Measurements from ENCODE around the gene BTBD16.

The BTBD16 gene

GRCh38 chr10:122323941-122324675 lies 53.0 kb downstream of the BTBD16 start:
- no peak for DNase-seq

- DNase-seq, result no peak
Measured at GRCh38 chr10:122325235-122325634, 54.1 kb downstream of the BTBD16 start.

GRCh38 chr10:122326385-122326784 lies 55.3 kb downstream of the BTBD16 start:
- no peak for DNase-seq

GRCh38 chr10:122326806-122327205 lies 55.7 kb downstream of the BTBD16 start:
- no peak for DNase-seq

DNA sequence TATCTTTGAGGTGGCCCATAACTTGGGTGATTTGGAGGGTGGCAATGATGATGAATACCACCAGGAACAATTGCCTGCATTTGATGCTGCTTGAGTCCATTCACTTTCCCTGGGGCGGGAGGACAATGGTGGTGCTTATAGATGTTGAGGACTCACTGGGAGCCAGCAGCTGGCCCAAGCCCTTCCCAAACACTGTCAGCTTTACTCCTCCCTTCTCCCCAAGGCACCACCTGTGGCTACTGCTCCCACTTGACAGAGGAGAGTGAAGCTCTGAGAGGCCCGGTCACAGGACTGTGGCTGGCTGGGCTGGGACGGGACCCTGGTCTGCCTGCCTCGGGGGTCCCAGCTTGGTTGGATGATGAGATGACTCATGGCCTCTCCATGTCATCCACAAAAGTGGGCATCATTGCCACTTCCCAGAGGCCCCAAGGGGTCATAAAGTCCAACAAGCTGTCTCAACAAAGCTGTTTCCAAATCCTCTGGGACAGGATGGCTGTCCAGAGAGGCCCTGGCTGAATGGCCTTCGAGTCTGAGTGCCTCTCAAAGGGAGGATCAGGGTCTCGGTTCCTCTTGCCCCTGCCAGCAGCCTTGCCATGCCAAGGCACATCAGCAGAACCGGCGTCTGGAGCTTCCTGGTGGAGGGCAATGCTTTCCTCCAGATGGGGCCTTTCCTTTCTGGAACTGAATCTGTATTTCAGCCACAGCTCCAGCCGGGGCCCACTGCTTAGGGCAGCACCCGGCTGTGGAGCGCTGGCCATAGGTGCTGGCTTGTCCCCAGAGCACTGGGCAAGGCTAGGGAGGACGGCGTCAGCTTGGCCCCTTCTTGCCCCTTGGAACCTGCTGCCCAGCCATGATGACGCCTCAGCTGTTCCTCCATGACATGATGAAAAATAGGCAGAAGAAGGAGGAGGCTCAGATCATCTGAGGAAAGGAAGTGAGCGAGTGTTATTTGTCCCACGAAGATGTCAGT lies 56.4 kb downstream of the BTBD16 start:
- DNase-seq, result no peak

GRCh38 chr10:122328676-122329075 lies 57.6 kb downstream of the BTBD16 start:
- no peak for DNase-seq

- DNase-seq, result no peak
Measured at GRCh38 chr10:122329416-122329815, 58.3 kb downstream of the BTBD16 start.

DNA sequence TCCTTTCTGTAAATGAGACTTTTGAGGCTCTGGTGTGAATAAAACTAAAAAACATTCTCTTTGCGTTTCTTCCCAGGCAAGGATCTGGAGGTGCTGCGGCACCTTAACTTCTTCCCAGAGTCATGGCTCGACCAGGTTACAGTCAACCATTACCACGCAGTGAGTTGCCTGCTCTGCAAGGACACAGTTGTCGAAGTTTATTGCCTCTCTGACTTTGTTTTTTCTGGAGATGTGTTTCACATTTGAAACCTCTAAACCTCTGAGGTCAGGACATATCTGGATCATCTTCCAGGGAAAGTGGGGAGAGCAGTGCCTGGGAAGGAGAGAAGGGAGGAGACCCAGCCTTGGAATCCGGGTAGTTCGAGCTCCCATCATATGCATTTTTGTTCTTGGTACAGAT lies 60.0 kb downstream of the BTBD16 start:
- DNase-seq, result no peak

- DNase-seq, result no peak
Measured at GRCh38 chr10:122331615-122332446, 60.7 kb downstream of the BTBD16 start.

- DNase-seq, result no peak
Measured at GRCh38 chr10:122333037-122333436, 61.9 kb downstream of the BTBD16 start.

DNA sequence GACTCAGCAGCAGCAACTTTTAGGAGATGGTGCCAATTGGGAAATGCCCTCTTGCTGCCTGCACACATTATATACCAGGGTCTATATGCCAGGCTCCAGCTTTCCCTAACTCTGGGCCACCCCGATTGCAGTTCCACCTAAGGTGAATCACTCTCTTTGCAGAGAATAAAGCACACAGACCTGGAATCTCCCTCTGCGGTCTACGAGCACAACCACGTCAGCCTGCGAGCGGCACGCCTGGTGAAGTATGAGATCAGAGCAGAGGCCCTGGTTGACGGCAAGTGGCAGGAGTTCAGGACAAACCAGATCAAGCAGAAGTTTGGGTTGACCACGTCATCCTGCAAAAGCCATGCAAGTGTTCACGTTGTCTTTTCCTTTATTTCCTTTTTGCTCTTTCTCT lies 65.2 kb downstream of the BTBD16 start:
- DNase-seq, result no peak

GRCh38 chr10:122336961-122337360 lies 65.9 kb downstream of the BTBD16 start:
- DNase-seq, result no peak

GRCh38 chr10:122338609-122339441 lies 67.7 kb downstream of the BTBD16 start:
- no peak for DNase-seq

GRCh38 chr10:122341141-122341810 lies 70.2 kb downstream of the BTBD16 start:
- no peak for DNase-seq

DNA sequence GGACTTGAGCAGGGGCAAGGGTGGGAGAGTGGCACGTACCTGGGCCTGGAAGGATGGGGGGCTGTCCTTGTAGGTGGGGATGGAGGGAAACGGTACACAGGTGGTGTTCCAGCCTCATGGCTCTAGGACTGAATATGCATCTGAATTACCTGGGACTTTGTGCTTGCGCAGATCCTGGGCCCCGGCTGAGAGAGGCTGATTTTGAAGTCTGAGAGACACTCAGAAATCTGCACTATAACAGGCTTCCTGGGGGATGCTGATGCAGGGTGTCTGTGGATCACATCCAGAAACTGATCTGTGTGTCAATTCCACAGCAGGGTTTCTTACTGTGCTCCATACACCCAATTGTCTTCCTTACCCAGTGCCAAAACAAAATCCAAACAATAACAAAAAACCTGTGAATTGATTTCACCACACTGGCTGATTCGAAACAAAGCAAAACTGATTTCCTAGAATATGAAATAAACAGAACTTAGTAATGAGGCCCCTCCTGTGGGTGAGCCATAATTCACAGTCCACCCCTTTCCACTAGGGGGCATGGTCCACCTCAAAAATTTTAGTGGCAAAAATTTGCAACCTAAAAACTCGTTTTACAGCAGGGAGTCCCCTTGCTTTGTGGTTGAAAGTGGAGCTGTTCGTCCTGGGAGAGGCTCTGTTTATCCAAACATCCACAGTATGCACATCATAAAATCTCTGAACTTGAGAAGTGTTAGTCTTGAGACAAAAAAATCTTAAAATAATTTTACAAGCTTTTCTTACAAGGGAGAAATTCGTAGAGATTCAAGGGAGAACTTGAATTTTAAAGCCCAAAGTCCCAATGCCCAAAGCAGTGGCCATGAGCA lies 71.4 kb downstream of the BTBD16 start:
- peak; percentile 25 for DNase-seq

DNA sequence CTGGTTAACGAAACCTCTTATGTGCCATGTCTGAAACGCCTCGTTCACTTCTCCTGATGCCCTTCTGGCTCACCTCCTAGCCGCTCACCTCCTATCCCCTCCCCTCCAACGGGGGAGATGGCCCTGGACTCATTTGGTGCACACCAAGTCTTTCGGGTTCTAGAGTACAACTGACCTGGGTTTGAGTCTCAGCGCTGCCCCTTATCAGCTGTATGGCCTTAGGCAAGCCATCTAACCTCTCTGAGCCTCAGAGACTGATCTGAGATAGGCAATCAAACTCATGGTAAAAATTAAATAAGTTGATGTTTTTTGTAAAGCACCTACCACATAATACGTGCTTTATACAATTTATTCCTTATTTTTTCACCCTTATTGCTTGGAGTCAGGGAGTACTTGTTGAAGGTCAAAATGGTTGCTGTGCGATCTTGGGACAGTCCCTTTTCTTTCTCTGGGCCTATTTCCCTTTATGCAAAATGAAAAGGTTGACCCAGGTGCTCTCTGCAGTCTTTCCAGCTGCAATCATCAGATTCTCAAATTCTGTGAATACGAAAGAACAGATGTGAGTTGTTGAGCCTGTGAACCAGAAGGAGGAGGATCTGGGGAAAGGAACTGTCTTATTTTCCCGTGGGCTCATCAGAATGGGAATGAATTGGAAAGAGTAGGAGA lies 72.2 kb downstream of the BTBD16 start:
- no peak for DNase-seq

GRCh38 chr10:122343936-122344335 lies 72.8 kb downstream of the BTBD16 start:
- DNase-seq, result no peak

DNA sequence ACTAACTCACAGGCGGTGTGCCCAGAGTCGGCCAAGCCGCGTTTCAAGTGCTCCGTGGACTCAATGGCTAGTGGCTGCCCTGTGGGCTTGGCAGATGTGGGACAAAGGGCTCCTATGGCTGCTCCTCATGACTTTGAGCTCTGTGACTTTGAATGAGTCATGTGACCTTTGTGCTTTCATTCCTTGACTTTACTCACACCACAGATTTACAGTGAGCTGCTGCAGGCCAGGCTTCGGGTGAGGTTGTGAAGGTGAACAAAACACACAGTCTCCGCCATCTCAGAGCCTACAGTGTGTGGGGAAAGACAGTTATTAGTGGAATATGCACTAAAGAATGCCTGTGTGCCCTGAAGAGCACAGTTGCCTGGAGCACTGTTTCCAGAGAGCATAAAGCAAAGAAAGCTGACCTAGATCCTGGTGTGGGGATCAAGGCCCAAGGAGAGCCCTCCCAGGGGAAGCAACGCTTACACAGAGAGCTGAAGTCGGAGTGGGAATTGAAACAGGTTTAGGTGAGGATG lies 73.7 kb downstream of the BTBD16 start:
- no peak for DNase-seq

- no peak for DNase-seq
Measured at GRCh38 chr10:122346326-122346950, 75.3 kb downstream of the BTBD16 start.
